RPMI7951 (cell line): ENCODE measurements around the gene PKN1. TPM values are rescaled to one million over a fixed set of nuclear protein-coding genes. Genes with fewer than 3 reads are reported as not detected.

Experiments
- DNase-seq: peaks from one replicate; pipeline ENCODE4 v3.0.0-alpha.2; 2012; ENCODE audit warnings: low read depth
- total RNA-seq: library from RNA; depleted of rRNA; stranded (reverse); fragments of >200 nt; shearing (Covaris generic); gene quantifications from 2 replicates; pipeline ENCODE4 v1.2.3, GENCODE V29; 2014

Gene PKN1
- total RNA-seq, 1 experiment from 2014 or later, result 53.7 TPM

DNA sequence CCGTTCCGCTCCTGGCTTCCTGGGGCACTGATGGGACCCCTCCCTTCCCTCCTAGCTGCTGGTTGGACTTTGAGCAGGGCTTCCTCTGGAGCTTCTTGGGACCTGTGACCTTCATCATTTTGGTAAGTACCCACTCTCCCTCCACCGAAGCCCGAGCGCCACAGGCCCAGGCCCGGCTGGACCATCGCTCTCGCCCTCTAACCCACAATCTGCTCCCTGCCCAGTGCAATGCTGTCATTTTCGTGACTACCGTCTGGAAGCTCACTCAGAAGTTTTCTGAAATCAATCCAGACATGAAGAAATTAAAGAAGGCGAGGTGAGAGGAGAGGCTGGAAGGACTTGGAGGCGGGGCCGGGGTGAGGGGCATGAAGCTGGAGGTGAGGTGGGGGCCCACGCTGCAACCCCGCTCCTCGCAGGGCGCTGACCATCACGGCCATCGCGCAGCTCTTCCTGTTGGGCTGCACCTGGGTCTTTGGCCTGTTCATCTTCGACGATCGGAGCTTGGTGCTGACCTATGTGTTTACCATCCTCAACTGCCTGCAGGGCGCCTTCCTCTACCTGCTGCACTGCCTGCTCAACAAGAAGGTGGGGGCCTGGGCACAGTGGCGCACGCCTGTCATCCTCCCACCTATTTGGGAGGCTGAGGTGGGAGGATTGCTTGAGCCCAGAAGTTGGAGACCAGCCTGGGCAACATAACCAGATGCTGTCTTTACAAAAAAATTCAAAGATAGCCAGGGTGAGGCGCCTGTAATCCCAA is 26.3 kb upstream of the PKN1 start:
- no peak for DNase-seq

- DNase-seq, result no peak
Measured at GRCh38 chr19:14407605-14408484, 25.3 kb upstream of the PKN1 start.

GRCh38 chr19:14408491-14409145 is 24.5 kb upstream of the PKN1 start:
- no peak for DNase-seq

GRCh38 chr19:14409146-14410023 is 23.7 kb upstream of the PKN1 start:
- no peak for DNase-seq

DNA sequence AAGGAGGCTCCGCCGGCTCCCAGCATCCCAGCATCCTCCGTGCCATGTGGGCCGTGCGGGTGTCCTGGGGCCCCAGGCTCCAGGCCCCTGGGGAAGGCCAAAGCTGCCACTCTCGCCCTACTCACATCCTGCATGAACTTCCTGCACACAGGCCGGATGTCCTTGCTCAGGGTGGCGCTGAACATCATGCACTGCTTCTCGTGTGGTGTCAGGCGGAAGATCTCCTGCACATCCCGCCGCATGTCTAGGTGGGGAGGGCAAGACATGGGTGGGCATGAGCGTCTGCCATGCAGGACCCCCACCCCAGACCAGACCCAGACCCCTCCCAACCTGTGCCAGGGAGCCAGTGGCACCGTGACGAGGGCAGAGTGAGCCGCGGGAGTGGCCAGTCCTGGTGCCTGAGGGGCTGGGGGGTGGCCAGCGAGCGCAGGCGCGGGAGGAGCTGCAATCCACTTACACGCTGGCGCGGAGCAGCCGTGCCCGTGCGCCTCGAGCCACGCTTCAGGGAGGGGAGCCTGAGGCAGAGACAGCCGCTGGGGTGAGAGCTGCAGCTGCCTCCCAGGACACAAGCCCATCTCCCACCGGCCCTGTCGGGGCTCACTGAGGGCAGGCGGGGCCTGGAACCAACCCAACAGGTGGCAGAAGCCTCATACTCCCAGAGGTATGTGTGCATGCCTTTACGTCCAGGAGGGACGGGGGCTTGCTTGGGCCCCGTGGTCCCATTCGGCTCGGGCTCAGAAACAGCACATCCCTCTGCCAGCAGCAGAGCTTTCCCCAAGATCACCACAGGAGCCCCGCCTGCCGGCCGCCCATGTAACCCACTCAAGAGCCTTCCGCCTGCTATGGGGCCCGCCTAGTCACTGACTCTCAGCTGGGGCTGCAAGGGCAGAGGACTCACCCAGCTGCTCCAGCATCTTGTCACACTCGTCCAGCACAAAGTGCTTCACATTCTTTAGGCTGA is 22.7 kb upstream of the PKN1 start:
- DNase-seq, result no peak

GRCh38 chr19:14411161-14411937 is 21.8 kb upstream of the PKN1 start:
- DNase-seq, result no peak

DNA sequence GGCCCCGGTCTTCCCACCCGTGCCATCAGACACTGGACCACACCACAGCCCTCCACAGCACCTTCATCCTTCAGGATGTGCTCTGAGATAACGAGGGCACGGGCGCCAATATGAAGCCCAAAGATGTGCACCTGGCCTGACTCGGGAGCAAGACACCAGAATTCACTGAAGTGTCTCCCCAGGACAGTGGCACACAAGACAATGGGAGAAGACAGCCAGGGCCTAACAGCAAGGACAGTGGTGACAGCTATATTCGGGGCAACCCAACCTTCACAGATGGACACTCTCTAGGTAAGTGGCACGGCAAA is 21.2 kb upstream of the PKN1 start:
- DNase-seq, result no peak

- no peak for DNase-seq
Measured at GRCh38 chr19:14412324-14412995, 20.6 kb upstream of the PKN1 start.

GRCh38 chr19:14412996-14413692 is 20.0 kb upstream of the PKN1 start:
- DNase-seq, result no peak

GRCh38 chr19:14413693-14414181 is 19.4 kb upstream of the PKN1 start:
- peak; percentile 51 for DNase-seq

GRCh38 chr19:14414926-14415690 is 18.0 kb upstream of the PKN1 start:
- DNase-seq, result no peak

GRCh38 chr19:14416817-14417231 is 16.3 kb upstream of the PKN1 start:
- DNase-seq, result no peak

- DNase-seq, result no peak
Measured at GRCh38 chr19:14418856-14419105, 14.3 kb upstream of the PKN1 start.

DNA sequence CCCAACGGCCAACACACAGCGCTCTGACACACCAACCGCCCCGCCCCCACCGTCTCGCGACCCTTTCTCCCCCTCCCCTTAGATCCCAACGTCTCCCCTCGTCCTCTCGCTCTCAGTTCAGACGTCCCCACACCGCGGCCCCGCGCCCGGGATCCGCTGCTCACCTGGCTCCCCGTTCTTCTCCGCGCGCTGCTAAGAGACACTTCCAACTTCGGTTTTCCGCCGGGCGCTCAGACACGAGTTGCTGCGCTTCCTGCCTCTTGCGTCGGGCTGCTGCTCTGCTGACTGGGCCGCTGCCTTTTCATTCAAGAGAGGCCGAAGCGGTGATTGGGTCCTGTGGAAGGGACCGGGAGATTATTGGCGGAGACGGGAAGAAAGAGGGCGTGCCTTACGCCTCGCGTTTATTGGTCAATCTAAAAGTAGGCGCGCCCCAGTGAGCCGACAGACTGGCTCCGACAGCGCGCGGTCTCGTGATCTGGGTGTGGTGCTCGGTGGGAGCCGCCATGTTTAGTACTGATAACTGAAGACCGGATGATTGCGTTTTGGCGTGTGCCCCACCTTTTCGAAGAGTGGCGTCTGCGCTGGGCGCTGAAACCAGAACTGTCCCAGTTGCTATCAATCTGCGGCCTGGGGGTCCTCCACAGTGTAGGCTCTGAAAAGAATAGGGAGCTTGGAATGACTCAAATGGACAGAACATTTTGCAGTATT is 13.8 kb upstream of the PKN1 start, which contains the start of gene DDX39A:
DDX39A (minus strand) TSS at position 236 of the 708 bp plus-strand sequence. CDS start 6,121 bp downstream, outside the sequence.
- DNase-seq, result peak; percentile 99

- DNase-seq, result no peak
Measured at GRCh38 chr19:14425696-14426138, 7.4 kb upstream of the PKN1 start.

- DNase-seq, result no peak
Measured at GRCh38 chr19:14427461-14427860, 5.6 kb upstream of the PKN1 start.

DNA sequence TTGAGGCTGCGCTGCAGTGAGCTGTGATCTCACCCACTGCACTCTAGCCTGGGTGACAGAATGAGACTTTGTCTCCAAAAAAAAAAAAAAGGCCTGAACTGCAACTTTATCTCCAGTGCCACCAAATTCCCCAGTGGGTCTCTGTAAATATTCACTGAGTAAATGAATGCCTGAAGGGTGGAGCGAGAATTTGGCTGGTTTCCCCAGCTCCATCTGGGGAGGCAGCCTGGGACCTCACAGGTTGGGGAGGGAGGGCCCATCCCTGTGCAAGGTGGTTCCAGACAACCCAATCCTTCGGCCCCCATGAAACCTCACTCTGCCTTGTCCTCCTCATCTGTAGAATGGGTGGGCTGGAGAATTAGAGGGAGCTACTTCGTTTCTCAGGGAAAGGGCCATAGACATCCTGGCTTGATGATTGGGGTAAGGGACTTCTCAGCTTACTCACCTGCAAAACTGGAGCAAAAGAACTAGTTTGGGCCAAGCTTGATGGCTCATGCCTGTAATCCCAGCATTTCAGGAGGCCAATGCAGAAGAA is 4.2 kb upstream of the PKN1 start:
- DNase-seq, result no peak
